Erythroblast (primary cell): ENCODE data around the gene PGBD5.
"Not testable (repeated sequence)": the region's sequence is repeated elsewhere in the genome, so short reads cannot be mapped to it uniquely, and the experiment has no call there.

ENCODE experiments used
- GATA1 ChIP-seq: IDR thresholded peaks from 2 replicates; pipeline ENCODE4 v1.6.1; 2011; ENCODE audit warnings: low read depth, mild to moderate bottlenecking, control low read depth, low read length, moderate library complexity
- POLR2A ChIP-seq: IDR thresholded peaks from 2 replicates; pipeline ENCODE4 v1.6.1; 2011; ENCODE audit warnings: mild to moderate bottlenecking, low read length

GRCh38 chr1:230420372-230420771 lies 5.8 kb downstream of the PGBD5 start:
- not testable (repeated sequence) for TF ChIP-seq POLR2A, GATA1
